ENCODE measurements around the gene CELSR2. TPM values are rescaled to one million over a fixed set of nuclear protein-coding genes. Genes with fewer than 3 reads are reported as not detected.

CELSR2 gene
- total RNA-seq, 1 experiment from 2014 or later = 17.1 TPM

GRCh38 chr1:109208394-109208793 lies 40.9 kb upstream of the CELSR2 start (continued):
- TF ChIP-seq ZFX (IDR thresholded peaks at IDR 0.05) (no peak), CEBPB (IDR thresholded peaks at IDR 0.05; ENCODE audit: low read depth) (no peak), YY1 (IDR thresholded peaks at IDR 0.05; ENCODE audit: extremely low read depth, insufficient replicate concordance, low read depth, low read length) (no peak), FOSL1 (IDR thresholded peaks at IDR 0.05; ENCODE audit: low read depth) (no peak), RAD21 (IDR thresholded peaks at IDR 0.05; ENCODE audit: low read depth) (no peak), ELF1 (IDR thresholded peaks at IDR 0.05; ENCODE audit: borderline replicate concordance, low read depth) (no peak), EGR1 (IDR thresholded peaks at IDR 0.05; ENCODE audit: low read depth) (no peak)

DNA sequence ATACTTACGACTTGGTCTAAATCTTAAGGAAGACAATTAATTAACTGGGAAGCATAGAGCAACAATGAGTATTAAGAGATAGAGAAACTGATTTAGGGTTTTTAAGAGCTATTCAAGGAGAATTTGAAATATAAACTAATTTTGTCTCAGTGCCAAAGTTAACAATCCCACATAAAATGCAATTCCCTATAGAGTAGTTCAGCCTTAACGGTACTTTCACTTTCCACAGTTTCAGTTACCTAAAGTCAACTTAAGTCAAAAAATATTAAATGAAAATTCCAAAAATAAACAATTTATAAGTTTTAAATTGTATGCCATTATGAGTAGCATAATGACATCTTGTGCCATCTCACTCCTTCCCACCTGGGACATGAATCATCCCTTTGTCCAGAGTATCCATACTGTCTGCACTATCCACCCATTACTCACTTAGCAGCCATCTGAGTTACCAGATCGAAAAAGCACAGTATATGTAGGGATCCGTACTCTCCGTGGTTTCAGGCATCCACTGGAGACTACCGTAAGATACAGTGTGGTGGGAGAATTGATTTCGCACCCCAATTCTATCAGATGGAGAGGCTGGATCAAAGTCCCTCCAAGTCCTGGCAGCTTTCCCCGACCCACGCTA lies 40.4 kb upstream of the CELSR2 start:
- no peaks in the 10 kb centered on the region for H3K27me3 ChIP-seq (ENCODE audit: insufficient read depth, low read length)
- H3K9me3 ChIP-seq (ENCODE audit: control insufficient read depth in 1 of 2, insufficient read depth in 1 of 2, low read depth in 1 of 2, low read length in 2 of 2) = no peaks in the 10 kb centered on the region
- H2AFZ ChIP-seq (ENCODE audit: low read depth, low read length, poor library complexity, severe bottlenecking) = no peak overlapping the region
- ATAC-seq (no peak), DNase-seq (ENCODE audit: low read depth, low spot score) (no peak)
- no peak overlapping the region for H3K9ac ChIP-seq (ENCODE audit: low read length)
- no peak for TF ChIP-seq TCF7L2 (IDR thresholded peaks at IDR 0.05; ENCODE audit: borderline replicate concordance, extremely low read depth, insufficient read depth, insufficient read length)
- TF ChIP-seq POLR2A (IDR thresholded peaks at IDR 0.05; ENCODE audit: borderline replicate concordance, extremely low read depth, insufficient read depth, insufficient read length) = no peak
- TF ChIP-seq JUND (IDR thresholded peaks at IDR 0.05) = no peak
- TF ChIP-seq, protein P1, sequence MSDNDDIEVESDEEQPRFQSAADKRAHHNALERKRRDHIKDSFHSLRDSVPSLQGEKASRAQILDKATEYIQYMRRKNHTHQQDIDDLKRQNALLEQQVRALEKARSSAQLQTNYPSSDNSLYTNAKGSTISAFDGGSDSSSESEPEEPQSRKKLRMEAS (IDR thresholded peaks at IDR 0.05) = no peak
- TF ChIP-seq EGR1 (IDR thresholded peaks at IDR 0.05; ENCODE audit: low read depth) = no peak
- TF ChIP-seq ZNF274 (IDR thresholded peaks at IDR 0.05; ENCODE audit: low read depth, low read length) = no peak
- TF ChIP-seq POLR2AphosphoS5 (IDR thresholded peaks at IDR 0.05; ENCODE audit: low read depth, low read length) = no peak
- no peak for TF ChIP-seq EZH2phosphoT487 (IDR thresholded peaks at IDR 0.05; ENCODE audit: borderline replicate concordance)
- no peak for TF ChIP-seq ZFX (IDR thresholded peaks at IDR 0.05)
- TF ChIP-seq SIN3A (IDR thresholded peaks at IDR 0.05; ENCODE audit: low read depth) = no peak
- H3K79me2 ChIP-seq (ENCODE audit: insufficient read depth, low read length) = peaks cover 2% of the 10 kb centered on the region; the same call in 1 of the 2 replicates
- no peaks in the 10 kb centered on the region for H3K9me2 ChIP-seq (ENCODE audit: insufficient read depth)
- no peaks in the 10 kb centered on the region for H4K20me1 ChIP-seq (ENCODE audit: insufficient read depth)
- peaks cover 0 to 7% of the 10 kb centered on the region in 2 experiments; a peak in 2 of 4 replicates for H3K4me1 ChIP-seq (ENCODE audit: control insufficient read depth in 1 of 2, insufficient read depth in 2 of 2, low read length in 2 of 2)
- POLR2A ChIA-PET = interaction anchor here (0.5 kb wide), 1 partner anchor 9 kb away, joined by 3 read pairs; no protein-coding TSS in a partner anchor
- H3K36me3 ChIP-seq (ENCODE audit: control insufficient read depth in 1 of 2, insufficient read depth in 2 of 2, low read length in 2 of 2) = no peaks in the 10 kb centered on the region
- no peak overlapping the region for H3K27ac ChIP-seq (ENCODE audit: low read depth, low read length)
- CTCF ChIA-PET = no interaction called here
- RAD21 ChIA-PET (ENCODE audit: low non-redundant PET in 1 of 2, low total read pairs in 2 of 2, uncharacterized antibody in 2 of 2, unreplicated experiment in 2 of 2) = no interaction called here
- H3K4me2 ChIP-seq (ENCODE audit: low read length) = no peak overlapping the region
- BruUV-seq (replicated peaks) = no TSS peak
- intact Hi-C loops (cut with micrococcal nuclease) = loop anchor here (10.0 kb wide), 1 partner anchor 326 kb away; the partner anchor contains the start of gene GPR61
- H3K4me3 ChIP-seq (replicated peaks in 1 of 2; ENCODE audit: low read depth in 1 of 2, low read length in 2 of 2) = no peak overlapping the region
